Eye (tissue), 1 donor: ENCODE measurements around the gene FCHSD2.
"Not testable (repeated sequence)": the region's sequence is repeated elsewhere in the genome, so short reads cannot be mapped to it uniquely, and the experiment has no call there.

ENCODE experiments used
- DNase-seq: peaks from one replicate; pipeline ENCODE4 v3.0.0-alpha.2; 2015

Gene FCHSD2

GRCh38 chr11:73116636-73117035 lies 25.5 kb downstream of the FCHSD2 start:
- no peak for DNase-seq

GRCh38 chr11:73114835-73115220 lies 27.3 kb downstream of the FCHSD2 start:
- no peak for DNase-seq

GRCh38 chr11:73114110-73114834 lies 27.8 kb downstream of the FCHSD2 start:
- no peak for DNase-seq

GRCh38 chr11:73113426-73113825 lies 28.7 kb downstream of the FCHSD2 start:
- DNase-seq = no peak

DNA sequence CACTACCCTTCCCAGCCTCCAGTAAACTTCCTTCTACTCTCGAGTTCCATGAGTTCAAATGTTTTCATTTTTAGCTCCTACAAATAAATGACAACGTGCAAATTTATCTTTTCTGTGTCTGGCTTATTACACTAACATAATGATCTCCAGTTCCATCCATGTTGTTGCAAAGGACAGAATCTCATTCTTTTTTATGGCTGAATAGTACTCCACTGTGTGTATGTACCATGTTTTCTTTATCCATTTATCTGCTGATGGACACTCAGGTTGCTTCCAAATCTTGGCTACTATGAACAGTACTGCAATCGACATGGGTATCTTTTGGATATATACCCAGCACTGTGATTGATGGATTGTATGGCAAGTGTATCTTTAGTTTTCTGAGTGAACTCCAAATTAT lies 34.5 kb downstream of the FCHSD2 start:
- no peak for DNase-seq

DNA sequence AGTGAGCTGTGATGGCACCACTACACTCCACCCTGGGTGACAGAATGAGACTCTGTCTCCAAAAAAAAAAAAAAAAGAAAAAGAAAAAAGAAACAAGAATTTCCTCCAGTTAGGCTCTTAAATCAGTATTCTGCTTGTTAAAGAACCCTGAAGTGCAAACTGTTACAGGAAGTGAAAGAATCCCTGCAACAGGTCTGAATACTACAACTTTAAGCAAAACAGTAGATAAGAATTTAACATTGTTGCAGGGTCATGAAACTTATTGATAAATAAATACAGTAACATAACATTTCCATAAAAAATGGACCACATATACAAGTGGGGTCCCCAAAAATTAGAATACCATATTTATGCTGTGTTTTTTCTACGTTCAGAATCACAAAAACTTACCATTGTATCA lies 35.8 kb downstream of the FCHSD2 start:
- DNase-seq = no peak

DNA sequence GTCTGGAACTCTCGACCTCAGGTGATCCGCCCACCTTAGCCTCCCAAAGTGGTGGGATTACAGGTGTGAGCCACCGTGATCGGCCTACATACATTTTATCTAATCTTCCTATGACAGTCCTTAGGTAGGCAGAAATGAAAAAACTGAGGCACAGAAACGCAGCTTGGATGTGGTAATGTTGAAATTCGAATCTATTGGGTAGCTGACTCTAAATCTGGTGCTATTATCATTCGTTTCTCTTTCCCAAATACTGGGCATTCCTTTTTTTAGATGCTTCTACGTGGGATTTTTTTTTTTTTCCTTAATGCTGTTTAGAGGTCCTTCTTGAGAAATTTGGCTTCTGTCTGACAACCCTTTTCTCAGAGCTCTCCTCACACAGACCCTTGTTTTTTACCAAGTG lies 41.5 kb downstream of the FCHSD2 start:
- DNase-seq = no peak

GRCh38 chr11:73099512-73100266 lies 42.4 kb downstream of the FCHSD2 start:
- no peak for DNase-seq

GRCh38 chr11:73095613-73096012 lies 46.5 kb downstream of the FCHSD2 start:
- no peak for DNase-seq

GRCh38 chr11:73091521-73092305 lies 50.4 kb downstream of the FCHSD2 start:
- DNase-seq = no peak

DNA sequence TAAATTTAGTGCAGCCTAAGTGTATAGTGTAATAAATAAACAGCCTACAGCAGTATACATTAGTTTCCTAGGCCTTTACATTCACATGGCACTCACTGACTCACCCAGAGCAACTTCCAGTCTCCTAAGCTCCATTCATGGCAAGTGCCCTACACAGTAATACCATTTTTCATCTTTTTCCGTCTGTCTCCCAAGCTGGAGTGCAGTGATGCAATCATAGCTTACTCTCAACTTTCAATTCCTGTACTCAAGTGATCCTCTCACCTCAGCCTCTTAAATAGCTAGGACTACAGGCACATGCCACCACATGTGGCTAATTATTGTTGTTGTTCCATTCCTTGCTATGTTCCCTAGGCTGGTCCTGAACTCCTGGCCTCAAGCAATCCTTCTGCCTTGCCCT lies 54.4 kb downstream of the FCHSD2 start:
- DNase-seq = no peak

GRCh38 chr11:73085189-73085875 lies 56.8 kb downstream of the FCHSD2 start:
- DNase-seq = no peak

DNA sequence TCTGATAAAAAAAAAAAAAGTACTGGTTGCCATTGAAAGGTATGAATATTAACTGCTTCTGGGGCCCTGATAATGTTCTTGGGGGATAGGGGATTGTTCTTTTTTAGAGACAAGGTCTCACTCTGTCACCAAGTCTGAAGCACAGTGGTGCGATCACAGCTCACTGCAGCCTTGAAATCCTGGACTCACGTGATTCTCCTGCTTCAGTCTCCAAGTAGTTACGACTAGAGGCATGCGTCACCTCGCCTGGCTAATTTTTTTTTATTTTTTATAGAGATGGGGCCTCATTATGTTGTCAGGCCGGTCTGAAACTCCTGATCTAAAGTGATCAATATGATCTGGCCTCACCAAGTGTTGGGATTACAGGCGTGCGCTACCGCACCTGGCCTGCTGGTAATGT lies 63.5 kb downstream of the FCHSD2 start:
- DNase-seq = no peak

- DNase-seq = no peak
These were observed 64.7 kb downstream of the FCHSD2 start for GRCh38 chr11:73077454-73077853.

GRCh38 chr11:73074319-73074718 lies 67.8 kb downstream of the FCHSD2 start:
- DNase-seq = no peak

- DNase-seq = no peak
These were observed 69.1 kb downstream of the FCHSD2 start for GRCh38 chr11:73072935-73073481.

DNA sequence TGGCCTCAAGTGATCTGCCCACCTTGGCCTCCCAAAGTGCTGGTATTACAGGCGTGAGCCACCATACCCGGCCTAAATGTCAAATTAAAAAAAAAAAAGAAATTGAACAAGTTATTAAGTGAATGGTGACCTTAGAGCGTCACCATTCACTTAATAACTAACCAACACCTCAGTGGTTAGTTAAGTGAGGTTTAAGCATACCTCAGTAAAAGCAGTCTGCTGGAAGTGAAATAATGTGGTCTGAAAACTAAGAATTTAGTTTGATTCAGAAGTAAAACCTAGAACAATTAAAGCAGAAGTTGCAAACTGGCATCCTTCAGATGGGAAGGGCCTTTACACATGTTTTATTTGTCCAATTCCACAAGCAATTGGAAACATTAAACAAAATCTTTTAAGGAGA lies 71.5 kb downstream of the FCHSD2 start:
- no peak for DNase-seq

DNA sequence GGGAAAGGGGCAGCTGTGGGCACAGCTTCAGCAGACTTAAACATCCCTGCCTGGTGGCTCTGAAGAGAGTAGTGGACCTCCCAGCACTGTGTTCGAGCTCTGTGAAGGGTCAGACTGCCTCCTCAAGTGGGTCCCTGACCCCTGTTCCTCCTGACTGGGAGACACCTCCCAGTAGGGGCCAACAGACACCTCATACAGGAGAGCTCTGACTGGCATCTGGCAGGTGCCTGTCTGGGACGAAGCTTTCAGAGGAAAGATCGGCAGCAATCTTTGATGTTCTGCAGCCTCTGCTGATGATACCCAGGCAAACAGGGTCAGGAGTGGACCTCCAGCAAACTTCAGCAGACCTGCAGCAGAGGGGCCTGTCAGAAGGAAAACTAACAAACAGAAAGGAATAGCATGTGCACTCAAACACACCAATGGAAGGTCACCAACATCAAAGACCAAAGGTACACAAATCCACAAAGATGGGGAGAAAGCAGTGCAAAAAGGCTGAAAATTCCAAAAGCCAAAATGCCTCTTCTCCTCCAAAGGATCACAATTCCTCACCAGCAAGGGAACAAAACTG lies 80.2 kb downstream of the FCHSD2 start:
- DNase-seq = not testable (repeated sequence)

- not testable (repeated sequence) for DNase-seq
These were observed 80.7 kb downstream of the FCHSD2 start for GRCh38 chr11:73061434-73061833.

DNA sequence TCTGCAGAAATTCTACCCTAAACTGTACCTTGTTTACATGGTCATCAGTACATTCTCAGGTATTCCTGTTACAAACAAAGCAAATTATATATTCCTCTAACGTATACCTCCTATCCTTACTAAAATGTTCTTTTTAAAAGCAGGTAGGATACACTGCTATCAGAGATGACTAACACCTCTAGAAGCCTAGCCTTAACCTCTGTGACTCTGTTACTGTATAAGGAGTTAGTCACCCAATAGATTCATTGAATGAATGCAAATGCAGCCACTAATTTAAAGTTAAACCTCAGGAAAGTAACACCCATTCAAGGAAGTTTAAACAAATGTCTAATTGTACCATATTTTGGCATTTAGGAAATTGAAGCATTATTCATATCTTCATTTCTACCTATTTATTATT lies 82.2 kb downstream of the FCHSD2 start:
- DNase-seq = no peak

GRCh38 chr11:73058989-73059674 lies 83.0 kb downstream of the FCHSD2 start:
- DNase-seq = no peak
